GM21723 (cell line): ENCODE measurements around the gene COP1.
"Not testable (repeated sequence)": the region's sequence is repeated elsewhere in the genome, so short reads cannot be mapped to it uniquely, and the experiment has no call there.

Experiments used
- ATAC-seq: cut with Tn5 transposase; IDR thresholded peaks from one replicate; pipeline ENCODE4 v1.9.1; 2021; ENCODE audit warnings: mild to moderate bottlenecking, moderate library complexity; ENCODE audit not compliant: unreplicated experiment

COP1 gene

DNA sequence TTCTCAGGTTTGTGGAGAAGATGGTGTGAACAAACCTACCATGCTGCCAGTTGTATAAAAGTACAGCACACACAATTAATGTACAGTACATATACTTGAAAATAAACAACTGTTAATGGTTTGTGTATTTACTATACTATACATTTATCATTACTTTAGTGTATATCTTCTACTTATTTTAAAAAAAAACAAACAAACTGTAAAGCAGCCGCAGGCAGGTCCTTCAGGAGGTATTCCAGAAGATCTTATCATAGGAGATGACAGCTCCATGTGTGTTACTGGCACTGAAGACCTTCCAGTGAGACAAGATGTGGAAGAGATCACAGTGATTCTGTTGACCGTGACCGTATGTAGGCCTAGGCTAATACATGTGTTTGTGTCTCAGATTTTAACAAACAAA lies 155.7 kb downstream of the COP1 start:
- ATAC-seq: no peak

GRCh38 chr1:176049582-176049981 lies 157.5 kb downstream of the COP1 start:
- no peak for ATAC-seq

DNA sequence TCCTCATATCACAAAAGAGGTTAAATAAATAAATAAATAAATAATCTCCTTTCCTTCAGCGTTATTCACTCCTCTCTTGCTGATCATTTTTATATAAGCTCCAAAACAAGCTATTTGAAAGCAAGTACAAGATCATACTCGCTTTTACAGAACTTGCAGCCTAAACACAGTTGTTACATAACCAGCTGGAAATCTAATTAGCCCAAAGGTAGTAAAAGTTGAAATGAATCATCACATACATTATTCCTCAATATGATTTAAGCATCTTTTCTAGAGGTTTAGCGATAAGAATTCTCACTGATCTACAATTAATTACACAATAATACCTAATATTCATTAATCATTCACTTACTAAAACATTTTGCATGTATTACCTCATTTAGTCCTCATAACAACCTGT lies 160.2 kb downstream of the COP1 start:
- no peak for ATAC-seq

- no peak for ATAC-seq
These were observed 163.5 kb downstream of the COP1 start for GRCh38 chr1:176043537-176043936.

DNA sequence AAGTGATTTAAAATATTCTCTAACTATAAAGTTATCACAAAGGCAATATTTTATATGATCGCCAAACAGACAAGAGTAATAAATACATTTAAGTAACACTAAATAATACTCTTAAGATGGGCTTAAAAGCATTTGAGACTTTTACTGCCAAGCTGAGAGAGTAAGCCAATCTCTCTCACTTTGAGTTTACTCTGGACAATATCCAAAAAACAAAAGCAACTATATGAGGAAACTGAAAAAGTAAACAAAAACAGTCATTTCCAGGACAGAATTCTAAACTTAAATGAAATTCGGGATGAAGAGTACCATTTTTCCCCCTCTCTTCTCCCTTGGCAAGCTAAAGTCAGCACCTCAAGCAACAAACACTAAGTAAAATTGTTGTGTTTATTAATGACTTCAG lies 173.2 kb downstream of the COP1 start:
- no peak for ATAC-seq

- ATAC-seq: no peak
These were observed 173.6 kb downstream of the COP1 start for GRCh38 chr1:176033474-176033873.

DNA sequence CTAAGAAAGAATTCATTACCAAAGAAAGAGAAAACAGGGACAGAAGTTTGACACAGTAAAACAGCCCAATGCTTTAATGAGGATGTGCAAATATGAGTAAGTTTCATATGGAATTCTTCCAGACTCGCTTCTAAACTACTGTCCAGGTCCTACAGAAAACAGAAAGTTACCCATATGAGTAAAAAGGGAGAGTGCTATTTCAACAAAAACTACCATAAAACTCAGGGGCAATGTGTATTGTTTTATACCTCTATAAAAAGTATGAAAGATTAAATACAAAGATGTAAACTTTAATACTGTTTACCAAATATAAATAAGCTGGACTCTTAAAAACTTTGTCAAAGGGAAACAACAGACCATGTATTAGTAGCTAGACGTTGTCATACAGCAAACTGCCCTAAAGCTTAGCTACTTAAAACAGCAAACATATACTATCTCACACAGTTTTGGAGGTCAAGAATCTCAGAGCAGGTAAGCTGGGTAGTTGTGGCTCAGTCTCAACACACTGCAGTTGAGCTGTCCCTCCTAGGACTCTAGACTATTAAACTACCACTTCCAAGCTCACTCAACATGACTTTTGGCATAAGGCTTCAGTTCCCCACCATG lies 174.9 kb downstream of the COP1 start:
- no peak for ATAC-seq

DNA sequence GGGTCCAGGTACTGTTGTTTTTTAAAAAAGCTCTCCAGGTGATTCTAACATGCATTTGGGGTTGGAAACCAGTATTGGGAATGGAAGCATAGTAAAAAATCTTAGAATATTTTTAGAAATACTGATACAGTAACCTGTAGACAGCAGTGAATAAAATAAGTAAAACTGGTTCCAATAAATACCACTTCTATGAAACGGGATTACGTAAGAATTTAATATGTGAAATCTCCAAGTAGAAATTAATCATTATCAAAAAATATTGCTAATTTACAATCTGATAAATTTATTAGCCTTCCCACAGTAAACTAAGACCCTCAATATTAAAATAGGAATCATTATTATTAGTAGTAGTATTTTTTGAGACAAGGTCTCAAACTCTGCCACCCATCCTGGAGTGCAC lies 177.5 kb downstream of the COP1 start:
- no peak for ATAC-seq

- no peak for ATAC-seq
These were observed 177.9 kb downstream of the COP1 start for GRCh38 chr1:176029155-176029554.

DNA sequence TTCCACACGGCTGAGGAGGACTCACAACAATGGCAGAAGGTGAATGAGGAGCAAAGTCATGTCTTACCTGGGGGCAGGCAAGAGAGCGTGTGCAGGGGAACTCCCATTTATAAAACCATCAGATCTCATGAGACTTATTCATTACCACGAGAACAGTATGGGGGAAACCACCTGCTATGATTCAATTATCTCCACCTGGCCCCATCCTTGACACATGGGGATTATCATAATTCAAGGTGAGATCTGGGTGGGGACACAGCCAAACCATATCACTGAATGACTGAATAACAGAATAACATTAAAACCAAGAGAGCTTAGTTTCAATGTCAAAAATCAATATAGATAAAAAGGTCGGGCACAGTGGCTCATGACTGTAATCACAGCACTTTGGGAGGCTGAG lies 179.2 kb downstream of the COP1 start:
- not testable (repeated sequence) for ATAC-seq

DNA sequence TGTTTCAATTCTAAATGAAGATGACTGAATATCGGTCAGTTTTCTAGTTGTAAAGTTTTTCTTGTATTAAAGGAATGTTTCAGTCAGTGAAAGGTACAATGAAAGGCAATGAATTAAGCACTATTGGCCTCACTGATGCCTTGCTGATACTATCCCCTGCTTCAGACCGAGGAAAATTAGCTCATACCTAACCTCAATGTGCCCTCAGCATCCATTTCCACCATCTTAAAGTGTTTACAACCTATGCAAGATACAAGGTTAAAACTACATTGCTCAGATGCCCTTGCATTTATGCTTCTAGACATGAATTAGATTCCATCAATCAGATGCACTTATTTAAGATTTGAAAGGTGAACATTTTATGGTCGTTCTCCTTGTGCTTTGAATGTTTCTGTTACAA lies 184.5 kb downstream of the COP1 start:
- ATAC-seq: no peak

- no peak for ATAC-seq
These were observed 189.4 kb downstream of the COP1 start for GRCh38 chr1:176017722-176018121.

- ATAC-seq: no peak
These were observed 197.1 kb downstream of the COP1 start for GRCh38 chr1:176009951-176010350.

DNA sequence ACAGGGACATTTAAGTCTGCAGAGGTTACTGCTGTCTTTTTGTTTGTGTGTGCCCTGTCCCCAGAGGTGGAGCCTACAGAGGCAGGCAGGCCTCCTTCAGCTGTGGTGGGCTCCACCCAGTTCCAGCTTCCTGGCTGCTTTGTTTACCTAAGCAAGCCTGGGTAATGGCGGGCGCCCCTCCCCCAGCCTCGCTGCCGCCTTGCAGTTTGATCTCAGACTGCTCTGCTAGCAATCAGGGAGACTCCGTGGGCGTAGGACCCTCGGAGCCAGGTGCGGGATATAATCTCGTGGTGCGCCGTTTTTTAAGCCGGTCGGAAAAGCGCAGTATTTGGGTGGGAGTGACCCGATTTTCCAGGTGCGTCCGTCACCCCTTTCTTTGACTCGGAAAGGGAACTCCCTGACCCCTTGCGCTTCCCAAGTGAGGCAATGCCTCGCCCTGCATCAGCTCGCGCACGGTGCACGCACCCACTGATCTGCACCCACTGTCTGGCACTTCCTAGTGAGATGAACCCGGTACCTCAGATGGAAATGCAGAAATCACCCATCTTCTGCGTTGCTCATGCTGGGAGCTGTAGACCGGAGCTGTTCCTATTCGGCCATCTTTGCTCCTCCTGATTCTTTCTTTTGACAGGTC lies 199.2 kb downstream of the COP1 start:
- ATAC-seq: not testable (repeated sequence)

- not testable (repeated sequence) for ATAC-seq
These were observed 212.4 kb downstream of the COP1 start for GRCh38 chr1:175994660-175995059.

DNA sequence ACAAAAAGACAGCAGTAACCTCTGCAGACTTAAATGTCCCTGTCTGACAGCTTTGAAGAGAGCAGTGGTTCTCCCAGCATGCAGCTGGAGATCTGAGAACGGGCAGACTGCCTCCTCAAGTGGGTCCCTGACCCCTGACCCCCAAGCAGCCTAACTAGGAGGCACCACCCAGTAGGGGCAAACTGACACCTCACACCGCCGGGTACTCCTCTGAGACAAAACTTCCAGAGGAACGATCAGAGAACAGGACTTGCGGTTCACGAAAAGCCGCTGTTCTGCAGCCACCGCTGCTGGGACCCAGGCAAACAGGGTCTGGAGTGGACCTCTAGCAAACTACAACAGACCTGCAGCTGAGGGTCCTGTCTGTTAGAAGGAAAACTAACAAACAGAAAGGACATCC lies 214.3 kb downstream of the COP1 start:
- not testable (repeated sequence) for ATAC-seq

DNA sequence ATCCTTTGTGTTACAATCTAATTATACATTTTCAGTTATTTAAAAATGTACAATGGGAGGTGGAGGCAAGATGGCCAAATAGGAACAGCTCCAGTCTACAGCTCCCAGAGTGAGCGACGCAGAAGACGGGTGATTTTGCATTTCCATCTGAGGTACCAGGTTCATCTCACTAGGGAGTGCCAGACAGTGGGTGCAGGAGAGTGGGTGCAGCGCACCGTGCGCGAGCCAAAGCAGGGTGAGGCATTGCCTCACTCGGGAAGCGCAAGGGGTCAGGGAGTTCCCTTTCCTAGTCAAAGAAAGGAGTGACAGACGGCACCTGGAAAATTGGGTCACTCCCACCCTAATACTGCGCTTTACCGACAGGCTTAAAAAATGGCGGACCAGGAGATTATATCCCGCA lies 214.9 kb downstream of the COP1 start:
- not testable (repeated sequence) for ATAC-seq

GRCh38 chr1:175984813-175985212 lies 222.3 kb downstream of the COP1 start:
- no peak for ATAC-seq

DNA sequence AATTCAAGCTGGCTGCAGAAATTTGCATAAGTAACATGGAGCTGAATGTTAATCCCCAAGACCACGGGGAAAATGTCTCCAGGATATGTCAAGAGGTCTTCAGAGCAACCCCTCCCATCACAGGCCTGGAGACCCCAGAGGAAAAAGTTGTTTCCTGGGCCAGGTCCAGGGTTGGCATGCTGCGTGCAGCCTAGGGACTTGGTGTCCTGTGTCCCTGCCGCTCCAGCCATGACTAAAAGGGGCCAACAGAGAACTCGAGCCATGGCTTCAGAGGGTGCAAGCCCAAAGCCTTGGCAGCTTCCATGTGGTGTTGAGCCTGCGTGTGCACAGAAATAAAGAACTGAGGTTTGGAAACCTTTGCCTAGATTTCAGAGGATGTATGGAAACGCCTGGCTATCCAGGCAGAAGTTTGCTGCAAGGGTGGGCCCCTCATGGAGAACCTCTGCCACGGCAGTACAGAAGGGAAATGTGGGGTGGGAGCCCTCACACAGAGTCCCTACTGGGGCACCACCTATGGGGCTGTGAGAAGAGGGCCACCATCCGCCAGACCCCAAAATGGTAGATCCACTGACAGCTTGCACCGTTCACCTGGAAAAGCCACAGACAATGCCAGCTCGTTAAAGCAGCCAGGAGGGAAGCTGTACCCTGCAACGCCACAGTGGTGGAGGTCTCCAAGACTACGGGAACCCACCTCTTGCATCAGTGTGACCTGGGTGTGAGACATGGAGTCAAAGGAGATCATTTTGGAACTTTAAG lies 222.9 kb downstream of the COP1 start:
- ATAC-seq: no peak

DNA sequence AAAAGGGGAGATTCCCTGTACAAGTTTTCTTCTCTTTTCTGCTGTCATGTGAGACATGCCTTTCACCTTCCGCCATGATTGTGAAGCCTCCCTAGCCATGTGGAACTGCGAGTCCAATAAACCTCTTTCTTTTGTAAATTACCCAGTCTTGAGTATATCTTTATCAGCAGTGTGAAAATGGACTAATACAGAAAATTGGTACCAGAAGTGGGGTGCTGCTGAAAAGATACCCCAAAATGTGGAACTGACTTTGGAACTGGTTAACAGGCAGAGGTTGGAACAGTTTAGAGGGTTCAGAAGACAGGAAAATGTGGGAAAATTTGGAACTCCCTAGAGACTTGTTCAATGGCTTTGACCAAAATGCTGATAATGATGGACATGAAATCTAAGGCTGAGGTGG lies 223.7 kb downstream of the COP1 start:
- ATAC-seq: not testable (repeated sequence)

GRCh38 chr1:175981128-175981527 lies 226.0 kb downstream of the COP1 start:
- ATAC-seq: no peak

DNA sequence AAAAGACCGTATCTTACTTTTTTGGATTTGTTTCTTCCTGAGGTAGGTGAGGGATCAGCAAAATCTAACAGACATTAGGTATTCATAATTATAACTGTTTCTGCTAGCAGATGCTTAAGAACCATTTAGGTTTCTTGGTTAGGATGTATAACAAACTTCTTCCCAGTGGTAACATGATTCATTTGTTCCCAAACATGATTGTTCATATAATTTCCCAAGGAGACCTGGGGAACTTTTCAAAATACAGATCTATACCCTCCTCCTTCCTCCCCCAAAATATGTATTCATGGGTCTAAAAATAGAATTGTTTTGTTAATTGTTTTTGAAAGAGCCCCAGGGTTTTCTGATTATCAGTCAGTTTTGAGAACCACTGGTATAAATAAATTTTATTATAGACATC lies 228.2 kb downstream of the COP1 start:
- ATAC-seq: no peak
